DOHH2 (cell line): ENCODE data around the gene PLXNA3.

ENCODE experiments used
- EZH2phosphoT487 ChIP-seq: fragments of 200-600 bp; sonication (generic); IDR thresholded peaks from 2 replicates; pipeline ENCODE4 v1.6.1; 2017; ENCODE audit warnings: borderline replicate concordance, mild to moderate bottlenecking, antibody characterized with exemption, low read length, moderate library complexity, mixed read lengths
- TF ChIP-seq, protein P1 (sequence below): fragments of 200-600 bp; sonication (generic); IDR thresholded peaks from one replicate; pipeline ENCODE4 v1.5.1; 2014; ENCODE audit warnings: antibody characterized with exemption, mild to moderate bottlenecking, low read depth, low read length; ENCODE audit not compliant: poor library complexity, severe bottlenecking

DNA sequence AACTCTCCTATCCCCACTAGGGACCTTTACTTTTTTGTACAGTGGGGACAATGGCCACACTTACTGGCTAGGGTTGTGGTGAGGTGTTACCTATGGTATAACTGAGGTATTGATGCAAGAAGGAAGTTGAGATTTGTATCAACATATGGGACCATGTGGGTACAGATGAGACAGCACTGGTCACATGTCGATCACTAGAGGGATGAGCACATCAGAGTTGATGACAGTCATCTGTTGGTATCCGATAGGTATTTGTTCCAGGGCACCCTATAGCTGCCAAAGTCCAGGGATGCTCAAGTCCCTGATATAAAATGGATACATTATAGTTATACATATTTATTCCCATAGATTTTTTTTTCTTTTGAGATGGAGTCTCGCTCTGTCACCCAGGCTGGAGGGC lies 44.9 kb downstream of the PLXNA3 start:
- TF ChIP-seq, protein P1, sequence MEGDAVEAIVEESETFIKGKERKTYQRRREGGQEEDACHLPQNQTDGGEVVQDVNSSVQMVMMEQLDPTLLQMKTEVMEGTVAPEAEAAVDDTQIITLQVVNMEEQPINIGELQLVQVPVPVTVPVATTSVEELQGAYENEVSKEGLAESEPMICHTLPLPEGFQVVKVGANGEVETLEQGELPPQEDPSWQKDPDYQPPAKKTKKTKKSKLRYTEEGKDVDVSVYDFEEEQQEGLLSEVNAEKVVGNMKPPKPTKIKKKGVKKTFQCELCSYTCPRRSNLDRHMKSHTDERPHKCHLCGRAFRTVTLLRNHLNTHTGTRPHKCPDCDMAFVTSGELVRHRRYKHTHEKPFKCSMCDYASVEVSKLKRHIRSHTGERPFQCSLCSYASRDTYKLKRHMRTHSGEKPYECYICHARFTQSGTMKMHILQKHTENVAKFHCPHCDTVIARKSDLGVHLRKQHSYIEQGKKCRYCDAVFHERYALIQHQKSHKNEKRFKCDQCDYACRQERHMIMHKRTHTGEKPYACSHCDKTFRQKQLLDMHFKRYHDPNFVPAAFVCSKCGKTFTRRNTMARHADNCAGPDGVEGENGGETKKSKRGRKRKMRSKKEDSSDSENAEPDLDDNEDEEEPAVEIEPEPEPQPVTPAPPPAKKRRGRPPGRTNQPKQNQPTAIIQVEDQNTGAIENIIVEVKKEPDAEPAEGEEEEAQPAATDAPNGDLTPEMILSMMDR: no peak
- no peak for TF ChIP-seq EZH2phosphoT487
